Airway epithelial cell (primary cell): ENCODE measurements around the gene SPDYE4. TPM values are rescaled to one million over a fixed set of nuclear protein-coding genes. Genes with fewer than 3 reads are reported as not detected.

Experiments used
- total RNA-seq: library from RNA; depleted of rRNA; stranded (reverse); fragments of >200 nt; gene quantifications from 2 replicates; pipeline ENCODE4 v1.2.3, GENCODE V29; 2015

Gene SPDYE4, protein sequence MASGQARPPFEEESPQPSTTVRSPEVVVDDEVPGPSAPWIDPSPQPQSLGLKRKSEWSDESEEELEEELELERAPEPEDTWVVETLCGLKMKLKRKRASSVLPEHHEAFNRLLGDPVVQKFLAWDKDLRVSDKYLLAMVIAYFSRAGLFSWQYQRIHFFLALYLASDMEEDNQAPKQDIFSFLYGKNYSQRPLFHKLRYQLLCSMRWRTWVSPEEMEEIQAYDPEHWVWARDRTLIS
- not detected in 2 replicates for total RNA-seq

DNA sequence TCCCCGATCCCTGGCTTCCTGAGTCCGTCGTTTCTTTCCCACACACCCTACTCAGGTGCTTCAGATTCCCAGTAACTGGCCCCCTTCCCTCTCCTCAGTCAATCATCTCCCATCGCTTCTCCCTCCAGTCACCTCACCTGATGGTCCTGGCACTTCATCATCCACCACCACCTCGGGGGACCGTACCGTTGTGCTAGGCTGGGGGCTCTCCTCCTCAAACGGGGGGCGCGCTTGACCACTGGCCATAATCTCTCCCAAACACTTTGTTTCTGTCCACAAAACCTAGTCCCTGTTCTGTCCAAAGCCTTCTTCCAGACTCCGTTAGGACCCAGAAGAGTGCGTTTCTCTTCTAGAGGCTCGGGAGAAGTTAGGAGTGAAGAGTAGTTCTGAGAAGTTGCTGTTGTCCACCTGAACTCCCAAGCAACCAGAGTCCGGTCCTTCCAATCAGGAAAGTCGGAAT, at the start of gene SPDYE4:
SPDYE4 (minus strand) TSS at position 410 of the 460 bp plus-strand sequence; CDS start at position 246, 164 bp downstream.

DNA sequence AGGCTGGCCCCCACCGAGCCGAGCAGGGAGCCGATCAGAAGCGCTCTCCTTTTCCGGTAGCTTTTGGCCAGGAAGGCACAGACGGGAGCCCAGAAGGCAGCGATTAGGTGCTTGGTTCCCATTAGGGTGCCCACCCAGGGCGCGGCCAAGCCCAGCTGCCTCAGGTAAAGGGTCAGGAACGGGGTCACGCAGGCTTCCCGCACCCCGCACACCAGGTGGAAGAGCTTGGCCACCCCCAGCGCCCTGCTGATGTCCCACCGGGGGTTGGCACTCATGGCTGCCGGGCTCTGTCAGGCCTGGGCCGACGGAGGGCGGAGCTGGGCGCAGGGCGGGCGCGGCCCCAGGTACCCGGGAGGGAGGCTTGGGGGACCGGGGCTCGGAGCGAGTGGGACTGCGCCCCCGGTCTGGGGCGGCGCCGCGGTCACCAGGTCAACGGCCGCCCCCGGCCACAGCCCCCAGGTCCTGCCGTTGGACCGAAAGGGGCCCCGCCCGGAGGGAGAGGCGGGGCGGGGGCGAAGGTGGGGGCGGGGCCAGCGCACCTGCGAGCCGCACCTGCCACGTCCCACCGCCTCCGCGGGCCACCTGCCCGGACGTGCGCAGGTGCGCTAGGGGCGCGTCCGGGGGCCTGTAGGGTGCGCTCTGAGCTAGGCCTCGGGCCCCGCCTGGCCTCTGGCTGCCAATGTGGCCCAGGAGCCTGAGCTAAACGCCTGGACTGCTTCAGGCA, 40.7 kb upstream of the SPDYE4 start, which contains the start of gene MFSD6L:
MFSD6L (minus strand) TSS at position 520 of the 724 bp plus-strand sequence; CDS start at position 275, 245 bp downstream.

Other genes starting within 250 kb of the SPDYE4 start
- gene MYH10, start 127.8 kb downstream of the SPDYE4 start, total RNA-seq = 53.5 and 68.9 TPM in 2 replicates
- not detected in 2 replicates for gene CCDC42, start 13.7 kb downstream of the SPDYE4 start, total RNA-seq
- not detected in 2 replicates for gene MFSD6L, start 40.8 kb upstream of the SPDYE4 start, total RNA-seq
- 0.07 TPM in 1 of 2 replicates, not detected in the other for gene PIK3R6, start 109.1 kb upstream of the SPDYE4 start, total RNA-seq
- gene PIK3R5, start 207.2 kb upstream of the SPDYE4 start, total RNA-seq = 0.56 TPM in 1 of 2 replicates, not detected in the other